ENCODE data around the gene LDB1. TPM values are rescaled to one million over a fixed set of nuclear protein-coding genes. Genes with fewer than 3 reads are reported as not detected.

The LDB1 gene
- total and polyA plus RNA-seq, 10 of the 15 experiments (the other 5 are each of a cell fraction or from before 2014, with no cell fraction given): 1.7 to 71.5 (median 36.9) TPM

- TF ChIP-seq, protein P1, sequence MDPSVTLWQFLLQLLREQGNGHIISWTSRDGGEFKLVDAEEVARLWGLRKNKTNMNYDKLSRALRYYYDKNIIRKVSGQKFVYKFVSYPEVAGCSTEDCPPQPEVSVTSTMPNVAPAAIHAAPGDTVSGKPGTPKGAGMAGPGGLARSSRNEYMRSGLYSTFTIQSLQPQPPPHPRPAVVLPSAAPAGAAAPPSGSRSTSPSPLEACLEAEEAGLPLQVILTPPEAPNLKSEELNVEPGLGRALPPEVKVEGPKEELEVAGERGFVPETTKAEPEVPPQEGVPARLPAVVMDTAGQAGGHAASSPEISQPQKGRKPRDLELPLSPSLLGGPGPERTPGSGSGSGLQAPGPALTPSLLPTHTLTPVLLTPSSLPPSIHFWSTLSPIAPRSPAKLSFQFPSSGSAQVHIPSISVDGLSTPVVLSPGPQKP (IDR thresholded peaks at IDR 0.05; ENCODE audit: low read depth, low read length): no peak
- TF ChIP-seq SMAD1 (IDR thresholded peaks at IDR 0.05; ENCODE audit: low read depth, partially characterized antibody): no peak
- no peak for TF ChIP-seq REST (IDR thresholded peaks at IDR 0.05; ENCODE audit: low read depth, low read length)
- TF ChIP-seq RELB (IDR thresholded peaks at IDR 0.05; ENCODE audit: low read depth): no peak
- TF ChIP-seq, protein P2, sequence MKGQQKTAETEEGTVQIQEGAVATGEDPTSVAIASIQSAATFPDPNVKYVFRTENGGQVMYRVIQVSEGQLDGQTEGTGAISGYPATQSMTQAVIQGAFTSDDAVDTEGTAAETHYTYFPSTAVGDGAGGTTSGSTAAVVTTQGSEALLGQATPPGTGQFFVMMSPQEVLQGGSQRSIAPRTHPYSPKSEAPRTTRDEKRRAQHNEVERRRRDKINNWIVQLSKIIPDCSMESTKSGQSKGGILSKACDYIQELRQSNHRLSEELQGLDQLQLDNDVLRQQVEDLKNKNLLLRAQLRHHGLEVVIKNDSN (IDR thresholded peaks at IDR 0.05; ENCODE audit: borderline replicate concordance, extremely low read length, insufficient read depth, low read depth, low read length): no peak
- TF ChIP-seq EZH2 (IDR thresholded peaks at IDR 0.05; ENCODE audit: borderline replicate concordance, control insufficient read depth, low read depth, low read length): no peak
- no peak for TF ChIP-seq DPF2 (IDR thresholded peaks at IDR 0.05)
- no peak for TF ChIP-seq SPI1 (IDR thresholded peaks at IDR 0.05; ENCODE audit: borderline replicate concordance, insufficient read depth, low read depth, low read length)
- no peak for TF ChIP-seq MTA3 (IDR thresholded peaks at IDR 0.05; ENCODE audit: borderline replicate concordance, low read length)
- no peak for TF ChIP-seq KDM1A (IDR thresholded peaks at IDR 0.05; ENCODE audit: borderline replicate concordance)
Measured at GRCh38 chr10:102068216-102068615, 52.0 kb downstream of the LDB1 start (continued).

Measured in GM12878 (cell line).